Spinal cord (tissue), 10 donors: Measurements from ENCODE around the gene AOPEP. TPM values are rescaled to one million over a fixed set of nuclear protein-coding genes. Genes with fewer than 3 reads are reported as not detected.

ENCODE experiments used
- DNase-seq, 6 donors: peaks; one replicate each; pipeline versions ENCODE4 v3.0.0 to v3.0.0-alpha.2; 2013 to 2015; ENCODE audit warnings: low spot score in 6 of 6, low read depth in 4 of 6
- H3K27ac ChIP-seq: one replicate; pipeline ENCODE4 v1.5.1; 2013; ENCODE audit warnings: low read depth, low read length, control low read depth
- H3K27me3 ChIP-seq: one replicate; pipeline ENCODE4 v1.6.1; 2013; ENCODE audit warnings: low read length; ENCODE audit not compliant: control insufficient read depth, insufficient read depth
- H3K36me3 ChIP-seq: one replicate; pipeline ENCODE4 v1.6.1; 2013; ENCODE audit warnings: low read length; ENCODE audit not compliant: control insufficient read depth, insufficient read depth
- H3K4me1 ChIP-seq: one replicate; pipeline ENCODE4 v1.6.1; 2013; ENCODE audit warnings: low read length; ENCODE audit not compliant: control insufficient read depth, insufficient read depth
- H3K4me3 ChIP-seq: one replicate; pipeline ENCODE4 v1.5.1; 2013; ENCODE audit warnings: low read depth, low read length, control low read depth
- H3K9me3 ChIP-seq: one replicate; pipeline ENCODE4 v1.6.1; 2013; ENCODE audit warnings: low read length; ENCODE audit not compliant: control insufficient read depth, insufficient read depth
- WGBS: methylation state at CpG from one replicate; pipeline ENCODE4 v1.1.5; 2013; ENCODE audit warnings: missing lambda C conversion rate; ENCODE audit not compliant: insufficient coverage; 5-methylcytosine and 5-hydroxymethylcytosine counted together
- polyA plus RNA-seq, 2 donors: library from polyadenylated mRNA; unstranded; fragments of 120-200 nt; gene quantifications; one replicate each; pipeline ENCODE4 v1.2.1, GENCODE V29; 2013; ENCODE audit not compliant: insufficient read length in 2 of 2
- total RNA-seq, 2 donors: library from RNA; depleted of rRNA in 1 of 2; stranded (reverse); fragments of 120-200 nt in 1 of 2; fragments of >200 nt in 1 of 2; gene quantifications; one replicate each; pipeline versions ENCODE4 v1.2.3 to v1.2.4, GENCODE V29; 2013 to 2014
- donor health status: healthy.

Gene AOPEP
- total and polyA plus RNA-seq, 4 donors: 42.8 to 77.4 (median 56.3) TPM

DNA sequence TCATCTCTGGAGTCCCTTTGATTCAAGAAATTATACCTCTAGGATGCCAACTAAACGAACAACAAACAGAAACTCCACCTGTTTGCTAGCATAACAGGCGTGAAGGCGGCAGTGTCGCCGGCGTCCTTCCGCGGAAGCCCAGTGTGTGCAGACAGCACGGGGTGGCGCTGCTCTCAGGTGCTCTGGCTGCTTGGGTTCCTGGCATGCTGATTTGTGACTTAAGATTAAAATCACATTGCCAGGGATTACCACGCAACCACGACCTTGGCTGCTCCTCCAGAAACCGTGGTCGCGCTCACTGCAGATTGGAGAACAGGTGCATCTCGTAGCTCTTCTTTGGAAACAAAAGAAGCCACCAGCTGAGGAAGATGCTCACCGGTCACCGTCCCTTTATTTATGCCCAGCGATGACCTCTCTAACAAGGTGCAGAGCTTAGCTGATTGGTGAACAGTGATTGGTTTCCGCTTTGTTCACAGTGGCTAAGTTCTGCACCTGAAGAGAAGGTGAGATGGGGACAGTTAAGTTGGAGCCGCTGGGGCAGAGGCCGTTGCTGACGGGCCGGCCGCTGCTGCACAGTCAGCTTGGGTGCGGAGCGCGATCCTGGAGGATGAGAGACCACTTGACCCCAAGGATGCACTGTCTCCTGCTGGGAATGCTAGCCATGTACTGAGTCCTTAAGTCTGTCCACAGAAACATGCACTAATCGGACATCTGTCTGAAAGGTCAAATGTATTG lies 358.7 kb downstream of the AOPEP start:
- H3K4me1 ChIP-seq: peaks cover 83% of the 10 kb centered on the region
- 87% methylated on average over 24 of the region's 29 CpGs for WGBS
- H3K4me3 ChIP-seq: no peak overlapping the region
- no peaks in the 10 kb centered on the region for H3K9me3 ChIP-seq
- H3K36me3 ChIP-seq: peaks cover 71% of the 10 kb centered on the region
- peak overlapping the region; percentile 40 for H3K27ac ChIP-seq
- no peak for DNase-seq
- H3K27me3 ChIP-seq: no peaks in the 10 kb centered on the region

- no peaks in the 10 kb centered on the region for H3K27me3 ChIP-seq
- no peak overlapping the region for H3K4me3 ChIP-seq
- WGBS: 77% methylated on average over 38 of the region's 40 CpGs
- H3K9me3 ChIP-seq: no peaks in the 10 kb centered on the region
- peak overlapping the region; percentile 40 for H3K27ac ChIP-seq
- peaks cover 71% of the 10 kb centered on the region for H3K36me3 ChIP-seq
- H3K4me1 ChIP-seq: peaks cover 83% of the 10 kb centered on the region
- no peak for DNase-seq
Observed at GRCh38 chr9:95085861-95086563, 359.5 kb downstream of the AOPEP start.

DNA sequence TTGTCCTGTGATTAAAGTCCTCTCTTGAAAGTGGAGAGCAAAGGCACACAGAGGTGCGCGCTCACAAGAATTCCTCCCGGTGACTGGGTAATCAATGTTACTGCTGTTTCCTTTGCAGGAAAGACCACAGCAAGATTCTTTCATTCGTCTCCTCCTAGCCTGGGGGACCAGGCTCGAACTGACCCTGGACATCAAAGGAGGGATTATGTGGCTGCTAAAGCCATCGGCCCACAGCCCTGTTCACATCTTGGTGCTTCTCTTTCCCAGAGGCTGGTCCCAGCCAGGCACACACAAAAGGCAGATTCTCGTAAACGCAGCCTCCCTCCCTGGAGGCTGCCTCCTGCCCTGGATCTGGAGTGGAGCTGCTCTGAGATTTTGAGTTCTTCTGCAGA lies 360.1 kb downstream of the AOPEP start:
- 52% methylated on average over 4 of the region's 8 CpGs for WGBS
- Histone ChIP-seq H3K9me3 (no peaks in the 10 kb centered on the region), H3K27me3 (no peaks in the 10 kb centered on the region), H3K27ac (peak overlapping the region; percentile 40), H3K36me3 (peaks cover 70% of the 10 kb centered on the region), H3K4me1 (peaks cover 83% of the 10 kb centered on the region), H3K4me3 (no peak overlapping the region)
- DNase-seq: peak in 2 of 6 donors; percentile 38 to 47

- Histone ChIP-seq H3K4me3 (no peak overlapping the region), H3K27ac (no peak overlapping the region), H3K27me3 (no peaks in the 10 kb centered on the region), H3K4me1 (peaks cover 84% of the 10 kb centered on the region), H3K36me3 (peaks cover 62% of the 10 kb centered on the region), H3K9me3 (no peaks in the 10 kb centered on the region)
- no peak for DNase-seq
- 88% methylated on average over 2 of the region's 9 CpGs for WGBS
Observed at GRCh38 chr9:95087659-95088242, 361.3 kb downstream of the AOPEP start.

DNA sequence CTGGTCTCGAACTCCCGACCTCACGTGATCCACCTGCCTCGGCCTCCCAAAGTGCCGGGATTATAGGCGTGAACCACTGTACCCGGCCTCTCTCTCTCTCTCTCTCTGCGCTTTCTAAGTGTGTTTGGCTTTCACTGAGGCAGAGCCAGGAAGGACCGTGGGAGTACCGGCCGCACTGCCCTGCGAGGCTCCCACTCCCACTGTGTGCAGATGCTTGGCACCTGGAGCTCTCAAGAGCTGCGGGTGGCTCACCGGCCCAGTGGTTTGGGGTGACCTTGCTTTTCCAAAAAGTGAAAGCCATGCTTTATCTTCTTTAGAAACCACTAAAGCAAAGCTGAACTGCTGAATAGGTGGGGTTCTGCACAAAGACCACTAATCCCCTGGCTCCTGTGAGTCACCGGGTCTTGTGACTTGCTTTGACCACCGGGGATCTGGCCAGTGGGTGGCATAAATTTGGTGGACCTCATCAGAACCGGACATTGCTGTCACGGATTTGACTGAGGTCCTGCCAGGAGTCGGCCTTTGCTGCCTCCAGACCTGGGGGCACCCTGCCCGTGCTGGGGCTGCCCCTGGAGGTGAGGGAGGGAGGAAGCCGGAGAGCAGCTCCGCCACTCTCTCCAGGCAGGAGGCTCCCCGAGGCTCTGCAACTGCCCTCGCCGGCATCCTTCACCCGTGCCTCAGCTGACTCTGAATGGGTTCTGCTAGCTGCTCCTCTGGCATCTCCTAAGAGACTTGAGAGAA lies 362.1 kb downstream of the AOPEP start:
- Histone ChIP-seq H3K27ac (peak overlapping the region; percentile 43), H3K4me1 (peaks cover 83% of the 10 kb centered on the region), H3K4me3 (no peak overlapping the region), H3K9me3 (no peaks in the 10 kb centered on the region), H3K36me3 (peaks cover 54% of the 10 kb centered on the region), H3K27me3 (no peaks in the 10 kb centered on the region)
- no peak for DNase-seq
- 83% methylated on average over 24 of the region's 26 CpGs for WGBS

DNA sequence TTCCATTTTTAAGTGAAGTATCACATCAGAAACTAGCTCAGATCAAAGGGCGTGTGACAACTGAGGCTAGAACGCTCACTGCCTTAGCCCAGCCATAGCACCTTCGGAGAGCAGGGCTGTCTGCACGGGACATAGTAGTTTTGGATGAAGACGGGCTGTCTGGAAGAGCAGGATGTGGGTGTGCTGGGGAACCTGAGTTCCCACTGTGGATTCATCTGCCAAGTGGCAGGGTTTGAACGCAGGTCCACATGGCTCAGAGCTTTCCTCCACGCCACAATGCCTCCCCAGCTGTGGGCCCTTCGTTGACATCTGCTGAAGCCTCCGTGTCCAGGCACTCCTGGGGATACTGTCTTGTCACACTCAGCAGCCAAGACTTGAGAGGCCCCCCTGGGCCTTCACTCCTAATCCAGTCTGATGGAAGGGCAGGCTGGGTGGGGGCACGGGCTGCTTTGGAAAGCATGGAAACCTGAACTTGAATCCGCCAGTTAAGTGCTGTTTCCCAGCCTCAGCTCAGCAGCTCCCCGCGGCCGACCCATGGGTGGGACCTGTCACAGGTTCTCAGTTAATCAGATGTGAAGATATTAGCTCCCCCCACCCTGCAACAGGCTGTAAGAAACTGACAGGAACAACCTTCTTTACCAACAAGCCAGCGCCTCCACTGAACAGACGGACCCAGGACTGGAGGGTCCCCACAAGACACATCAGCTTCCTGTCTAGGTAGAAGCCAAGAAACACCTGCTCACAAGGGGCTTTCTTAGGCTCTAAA lies 362.9 kb downstream of the AOPEP start:
- H3K27me3 ChIP-seq: no peaks in the 10 kb centered on the region
- WGBS: 98% methylated on average over 14 of the region's 16 CpGs
- no peak overlapping the region for H3K4me3 ChIP-seq
- peaks cover 87% of the 10 kb centered on the region for H3K4me1 ChIP-seq
- peaks cover 50% of the 10 kb centered on the region for H3K36me3 ChIP-seq
- H3K9me3 ChIP-seq: no peaks in the 10 kb centered on the region
- H3K27ac ChIP-seq: peak overlapping the region; percentile 68
- no peak for DNase-seq

DNA sequence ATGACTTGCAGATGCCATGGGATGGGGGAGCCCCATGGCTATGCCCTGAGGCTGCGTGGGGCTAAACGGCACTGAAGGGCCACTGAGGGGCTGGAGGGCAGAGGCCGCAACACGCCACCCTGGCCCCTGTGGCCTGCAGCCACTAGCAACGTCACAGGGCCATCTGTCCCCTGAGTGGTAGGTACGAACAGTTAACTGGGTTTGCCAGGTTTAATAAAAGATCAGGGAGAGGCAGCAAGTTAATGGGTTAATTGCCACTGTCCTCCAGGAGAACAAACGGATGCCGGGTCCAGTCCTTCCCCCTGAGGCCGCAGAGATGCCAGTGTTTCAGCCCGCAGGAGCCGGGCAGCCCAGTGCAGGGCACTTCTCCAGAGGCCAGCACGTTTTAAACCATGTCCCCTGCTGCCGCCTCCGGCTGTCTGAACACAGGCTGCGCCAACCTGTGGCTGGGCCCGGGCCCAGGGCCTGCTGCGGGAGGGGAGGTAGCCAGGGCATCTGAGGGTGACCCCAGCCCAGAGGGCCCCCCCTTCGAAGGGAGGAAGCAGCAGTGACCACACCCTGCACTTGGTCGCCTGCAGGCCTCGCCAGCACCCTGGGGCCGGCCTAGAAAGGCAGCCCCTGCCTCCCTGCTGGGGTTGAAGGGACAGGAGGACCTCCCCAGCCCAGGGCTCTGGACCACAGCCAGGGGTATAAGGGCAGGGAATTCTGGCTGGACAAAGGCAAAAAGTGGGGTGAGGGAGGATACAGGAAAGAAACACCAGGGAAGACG lies 363.7 kb downstream of the AOPEP start:
- Histone ChIP-seq H3K36me3 (peaks cover 48% of the 10 kb centered on the region), H3K4me3 (no peak overlapping the region), H3K27me3 (no peaks in the 10 kb centered on the region), H3K4me1 (peaks cover 86% of the 10 kb centered on the region), H3K27ac (peak overlapping the region; percentile 68), H3K9me3 (no peaks in the 10 kb centered on the region)
- DNase-seq: peak in 1 of 6 donors; percentile 49
- WGBS: 48% methylated on average over 22 of the region's 22 CpGs

DNA sequence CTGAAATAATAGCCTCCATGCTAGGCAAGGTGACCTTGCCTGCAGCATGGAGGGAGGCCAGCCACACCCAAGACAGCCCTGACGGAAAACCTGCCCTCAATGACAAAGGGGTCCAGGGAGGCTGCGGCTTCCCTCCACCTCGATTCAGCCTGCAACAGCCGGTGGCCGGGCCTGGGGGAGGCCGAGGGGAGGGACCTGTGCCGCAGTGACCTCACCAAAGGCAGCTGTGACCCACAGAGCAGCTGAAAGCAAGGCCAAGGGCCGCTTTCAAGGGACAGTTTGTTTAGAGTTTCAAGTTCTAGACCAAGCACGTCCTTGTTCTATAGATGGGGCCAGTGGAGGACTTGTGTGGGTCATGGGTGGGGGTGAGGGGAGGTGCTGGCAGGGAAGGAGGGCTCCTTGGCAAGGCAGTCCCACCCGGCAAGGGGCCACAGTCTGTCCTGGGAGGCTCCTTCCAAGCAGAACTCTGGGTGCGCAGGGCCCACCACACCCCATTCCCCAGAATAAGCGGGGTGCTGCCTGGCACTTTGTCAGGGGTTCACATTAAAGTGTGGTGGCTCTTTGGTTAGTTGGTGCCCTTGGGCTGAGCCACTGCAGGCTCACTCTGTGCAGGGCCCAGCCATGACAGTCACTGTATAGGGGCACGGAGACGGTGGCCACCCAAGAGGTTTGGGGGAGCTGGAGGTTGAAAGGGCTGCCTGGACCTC lies 364.5 kb downstream of the AOPEP start:
- Histone ChIP-seq H3K27ac (peak overlapping the region; percentile 68), H3K4me1 (peaks cover 86% of the 10 kb centered on the region)
- 70% methylated on average over 13 of the region's 14 CpGs for WGBS

More for the DNA sequence above, 364.5 kb downstream of the AOPEP start:
- DNase-seq: no peak
- H3K36me3 ChIP-seq: peaks cover 44% of the 10 kb centered on the region
- no peak overlapping the region for H3K4me3 ChIP-seq
- no peaks in the 10 kb centered on the region for H3K27me3 ChIP-seq
- H3K9me3 ChIP-seq: no peaks in the 10 kb centered on the region
